Measurements from ENCODE around the gene GPR61.

Gene GPR61, protein sequence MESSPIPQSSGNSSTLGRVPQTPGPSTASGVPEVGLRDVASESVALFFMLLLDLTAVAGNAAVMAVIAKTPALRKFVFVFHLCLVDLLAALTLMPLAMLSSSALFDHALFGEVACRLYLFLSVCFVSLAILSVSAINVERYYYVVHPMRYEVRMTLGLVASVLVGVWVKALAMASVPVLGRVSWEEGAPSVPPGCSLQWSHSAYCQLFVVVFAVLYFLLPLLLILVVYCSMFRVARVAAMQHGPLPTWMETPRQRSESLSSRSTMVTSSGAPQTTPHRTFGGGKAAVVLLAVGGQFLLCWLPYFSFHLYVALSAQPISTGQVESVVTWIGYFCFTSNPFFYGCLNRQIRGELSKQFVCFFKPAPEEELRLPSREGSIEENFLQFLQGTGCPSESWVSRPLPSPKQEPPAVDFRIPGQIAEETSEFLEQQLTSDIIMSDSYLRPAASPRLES

DNA sequence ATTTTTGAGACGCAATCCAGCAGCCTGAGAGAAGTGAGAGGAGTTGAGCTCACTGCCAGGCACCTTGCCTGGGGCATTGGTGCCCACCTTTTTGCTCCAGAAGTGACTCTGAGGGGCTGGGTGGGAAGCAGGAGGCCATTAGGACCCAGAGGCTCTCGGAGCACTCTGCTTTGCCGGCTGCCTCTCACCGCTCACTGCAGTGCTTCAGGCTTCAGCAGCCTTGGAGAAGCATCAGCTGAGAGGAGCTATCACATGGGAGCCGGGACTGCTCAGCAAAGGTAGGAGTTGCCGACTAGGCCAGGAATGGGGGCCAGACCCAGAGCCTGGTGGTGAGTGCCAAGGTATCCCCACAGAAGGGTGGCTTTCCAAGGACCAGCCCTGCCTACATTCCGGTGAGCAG, at the start of gene GPR61:
Gene GPR61, plus strand, starts transcription at position 197 of the 400 bp plus-strand sequence. CDS start 3,151 bp downstream, outside the sequence.
- DNase-seq = no peak

DNA sequence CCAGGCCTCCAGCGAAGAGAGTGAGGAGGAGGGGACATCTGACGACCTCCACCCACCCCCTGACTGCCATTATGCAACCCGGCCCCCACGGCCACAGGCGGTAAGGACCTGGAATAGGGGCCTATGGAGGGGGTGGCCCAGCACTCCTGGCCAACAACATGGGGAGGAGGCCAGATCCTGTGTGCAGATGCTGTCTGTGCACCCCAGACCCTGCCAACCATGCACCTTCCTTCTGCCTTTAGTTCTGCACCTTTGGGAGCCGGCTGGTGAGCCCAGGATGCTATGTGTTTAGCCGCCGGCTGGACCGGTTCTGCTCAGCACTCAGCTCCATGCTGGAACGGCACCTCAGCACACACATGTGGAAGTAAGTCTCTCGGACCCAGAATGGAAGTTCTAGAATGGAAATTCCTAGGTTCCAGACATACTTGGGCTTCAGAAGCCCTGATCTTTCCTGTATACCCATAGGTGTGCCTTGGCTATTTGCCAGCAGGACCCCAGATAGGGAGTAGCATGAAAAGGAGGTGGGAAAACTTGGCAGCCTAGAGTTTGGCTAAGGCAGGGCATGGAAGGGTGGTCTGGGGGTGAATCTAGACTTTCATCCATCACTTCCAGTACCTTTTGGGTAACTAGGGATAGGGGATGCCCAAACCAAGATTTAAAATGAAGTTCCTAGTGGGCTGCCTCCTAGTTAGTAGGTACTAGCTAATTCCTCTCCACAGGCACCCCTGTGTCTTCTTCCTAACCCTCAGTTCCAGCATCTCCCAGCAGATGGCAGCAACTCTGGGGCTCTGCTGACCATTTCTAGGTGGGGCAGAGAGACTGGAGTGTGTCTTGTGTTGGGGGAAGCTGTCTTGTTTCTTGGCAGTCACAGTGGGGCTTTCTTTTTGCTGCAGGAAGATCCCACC, 49.4 kb upstream of the GPR61 start:
- DNase-seq = peak; percentile 79

GRCh38 chr1:109490934-109491302, 48.8 kb upstream of the GPR61 start:
- DNase-seq = no peak

- no peak for DNase-seq
Observed at GRCh38 chr1:109491372-109491771, 48.3 kb upstream of the GPR61 start.

- no peak for DNase-seq
Observed at GRCh38 chr1:109492779-109493178, 46.9 kb upstream of the GPR61 start.

- DNase-seq = no peak
Observed at GRCh38 chr1:109493227-109493626, 46.4 kb upstream of the GPR61 start.

DNA sequence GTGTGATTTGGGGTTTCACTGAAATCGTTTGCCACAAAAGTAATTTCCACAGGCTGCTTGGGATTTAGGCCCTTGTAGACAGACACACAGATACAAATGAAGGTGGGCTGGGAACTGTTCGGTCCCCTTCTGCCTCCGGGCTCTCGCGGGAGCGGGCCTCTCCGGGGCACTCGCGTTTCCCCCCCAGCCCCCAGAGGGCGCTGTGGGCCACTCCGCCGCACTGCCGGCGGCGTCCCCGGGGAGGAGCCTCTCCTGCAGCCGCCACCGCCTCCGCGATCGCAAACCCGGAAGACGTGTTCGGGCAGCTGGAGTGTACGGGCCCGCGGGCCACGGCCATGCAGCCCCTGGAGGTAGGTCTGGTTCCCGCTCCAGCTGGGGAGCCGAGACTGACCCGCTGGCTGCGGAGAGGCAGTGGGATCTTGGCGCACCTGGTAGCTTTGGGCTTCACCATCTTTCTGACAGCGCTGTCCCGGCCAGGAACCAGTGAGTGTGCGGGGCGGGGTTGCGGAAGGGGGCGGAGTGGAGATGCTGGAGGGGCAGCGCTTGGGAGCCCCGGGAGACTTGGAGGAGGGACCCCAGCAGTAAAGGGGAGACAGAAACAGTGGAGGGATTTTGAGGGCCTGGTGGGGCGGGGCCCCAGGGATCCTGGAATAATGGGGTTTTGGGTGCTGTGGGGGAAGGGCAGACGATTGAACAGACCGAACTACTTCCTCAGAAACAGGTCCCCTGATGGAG, 45.7 kb upstream of the GPR61 start, which contains the start of gene CYB561D1:
Gene CYB561D1, plus strand, starts transcription at position 290 of the 735 bp plus-strand sequence. Its CDS starts 46 bp downstream, at position 336.
- peak; percentile 92 for DNase-seq

- no peak for DNase-seq
Observed at GRCh38 chr1:109495738-109496137, 43.9 kb upstream of the GPR61 start.

- no peak for DNase-seq
Observed at GRCh38 chr1:109497449-109498160, 42.1 kb upstream of the GPR61 start.

- DNase-seq = peak; percentile 41
Observed at GRCh38 chr1:109498161-109498801, 41.4 kb upstream of the GPR61 start.

- DNase-seq = no peak
Observed at GRCh38 chr1:109499081-109499480, 40.6 kb upstream of the GPR61 start.

GRCh38 chr1:109499661-109500536, 39.8 kb upstream of the GPR61 start:
- peak; percentile 77 for DNase-seq

DNA sequence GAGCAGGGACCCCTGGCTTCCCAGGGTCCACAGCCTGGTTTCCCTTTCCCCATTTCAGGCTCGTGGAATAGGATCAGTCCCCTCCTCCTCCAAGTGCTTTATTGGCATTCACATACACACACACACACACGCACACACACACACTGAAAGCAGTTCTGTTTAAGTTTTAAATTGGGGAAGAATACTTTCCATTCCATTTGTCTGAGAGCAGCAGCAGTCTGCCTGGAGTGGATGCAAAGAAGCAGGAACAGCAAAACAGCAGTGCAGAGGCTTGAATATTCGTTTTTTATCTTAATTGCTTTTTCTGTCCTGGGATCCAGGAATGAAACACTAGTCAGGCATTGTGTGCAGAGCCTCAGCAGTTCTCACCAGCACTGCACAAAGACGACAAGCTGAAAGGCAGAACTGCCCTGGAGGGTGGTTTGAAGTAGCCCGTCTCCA, 38.7 kb upstream of the GPR61 start:
- no peak for DNase-seq

DNA sequence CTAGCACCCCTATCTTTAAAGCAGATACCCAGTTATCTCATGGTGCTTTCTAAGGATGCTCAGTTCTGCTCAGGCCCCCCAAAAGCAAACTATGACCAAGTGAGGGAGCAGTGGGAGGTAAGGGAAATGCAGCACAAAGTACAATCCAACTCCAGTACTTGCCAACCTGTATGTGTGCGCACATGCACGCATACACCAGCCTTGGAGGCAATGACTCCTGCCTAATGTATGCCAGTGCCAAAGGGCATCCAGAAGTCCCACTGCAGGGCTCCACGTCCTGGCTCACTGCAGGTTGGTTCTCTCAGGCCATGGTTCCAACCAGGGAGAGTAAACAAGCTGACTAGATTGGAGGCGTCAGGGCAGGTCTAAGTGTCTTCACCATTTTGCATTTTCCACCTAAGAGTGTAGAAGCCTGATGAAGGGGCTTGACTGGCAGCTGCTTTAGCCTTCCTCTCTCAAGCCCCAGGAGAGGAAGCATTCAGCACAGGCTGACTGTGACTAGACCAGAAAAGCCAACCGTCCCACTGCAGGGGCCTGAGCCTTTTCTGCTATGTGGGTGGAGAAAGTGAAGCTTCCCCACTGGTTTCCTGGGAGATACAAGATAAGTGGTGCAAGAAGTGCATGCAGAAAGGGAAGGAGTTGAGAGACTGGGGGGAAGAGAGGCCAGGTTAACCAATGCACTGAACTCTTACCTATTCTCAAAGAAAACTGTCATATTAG, 37.9 kb upstream of the GPR61 start:
- DNase-seq = no peak

- DNase-seq = peak; percentile 42
Observed at GRCh38 chr1:109502364-109502851, 37.3 kb upstream of the GPR61 start.

DNA sequence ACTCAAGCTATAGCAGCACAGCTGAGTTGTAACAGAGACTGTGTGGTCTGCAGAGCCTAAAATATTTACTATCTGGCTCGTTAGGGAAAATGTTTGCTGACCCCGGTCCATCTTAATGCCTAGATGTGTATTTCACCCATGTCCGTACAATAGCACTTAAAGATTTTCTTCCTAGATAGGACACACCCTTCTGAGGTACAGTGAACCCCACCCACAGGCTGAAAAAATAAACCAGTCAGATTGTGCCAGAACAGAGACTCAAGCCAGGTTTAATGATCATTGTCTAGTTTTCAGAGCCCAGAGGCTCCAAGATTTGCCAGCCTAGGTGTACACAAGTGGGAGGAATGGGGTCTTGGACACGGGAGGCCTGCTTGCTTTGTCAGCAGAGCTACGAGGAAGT, 35.7 kb upstream of the GPR61 start:
- no peak for DNase-seq

- DNase-seq = no peak
Observed at GRCh38 chr1:109504974-109505373, 34.7 kb upstream of the GPR61 start.

- DNase-seq = no peak
Observed at GRCh38 chr1:109508001-109508872, 31.4 kb upstream of the GPR61 start.

DNA sequence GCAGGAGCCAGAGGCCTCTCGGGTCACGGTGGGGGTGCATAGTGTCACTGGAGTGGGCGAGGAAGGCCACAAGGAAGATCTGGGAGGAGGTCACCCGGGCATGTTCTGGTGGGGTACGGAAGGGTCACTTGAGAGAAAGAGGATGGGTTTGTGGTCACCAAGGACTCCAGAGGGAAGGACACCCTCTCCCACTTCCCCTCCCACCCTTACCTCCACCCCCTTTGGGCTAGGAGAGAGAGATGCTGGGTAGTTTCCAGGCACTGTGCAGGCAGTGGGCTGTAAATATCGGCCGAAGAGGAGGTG, 30.8 kb upstream of the GPR61 start:
- DNase-seq = no peak

Measured in activated CD4-positive, alpha-beta T cell treated with anti-CD3 and anti-CD28 coated beads for 48 hours (primary cell).